ENCODE measurements around the gene ORAI2.
"Not testable (repeated sequence)": the region's sequence is repeated elsewhere in the genome, so short reads cannot be mapped to it uniquely, and the experiment has no call there.

The ORAI2 gene

GRCh38 chr7:102498321-102498720 lies 64.9 kb downstream of the ORAI2 start:
- not testable (repeated sequence) for DNase-seq (ENCODE audit: low read depth)

GRCh38 chr7:102503141-102503540 lies 69.8 kb downstream of the ORAI2 start:
- not testable (repeated sequence) for DNase-seq (ENCODE audit: low read depth)

GRCh38 chr7:102505298-102506185 lies 72.2 kb downstream of the ORAI2 start:
- not testable (repeated sequence) for DNase-seq (ENCODE audit: low read depth)
